HepG2 (cell line): ENCODE measurements around the gene TJAP1. TPM values are rescaled to one million over a fixed set of nuclear protein-coding genes. Genes with fewer than 3 reads are reported as not detected.

Experiments
- ATAC-seq: fragments of 200-7000 bp; cut with Tn5 transposase; 3 replicates; pipeline ENCODE4 v1.9.1; 2020; ENCODE audit warnings: mild to moderate bottlenecking, moderate library complexity
- BruUV-seq: library from RNA; stranded (reverse); fragments of 400-500 nt; replicated peaks from 2 replicates; lab custom pipeline; 2021; lab: Mats Ljungman, UMichigan
- CTCF ChIA-PET: fragments of 300-600 bp; formaldehyde crosslinking; extraction: SDS; loops from one replicate; lab custom pipeline; 2021; ENCODE audit warnings: low total read pairs, inconsistent platforms, low intra/inter-chr PET ratio; lab: Yijun Ruan, JAX
- POLR2A ChIA-PET: fragments of 350-600 bp; sonication (Branson Sonifier 250); formaldehyde crosslinking; loops from one replicate; lab custom pipeline; 2020; ENCODE audit warnings: antibody characterized with exemption, inconsistent platforms; lab: Yijun Ruan, JAX
- DNase-seq: peaks from one replicate; pipeline ENCODE4 v3.0.0-alpha.2; 2015; ENCODE audit warnings: low spot score
- FAIRE-seq: peaks from 3 replicates; lab custom pipeline; 2011; peaks lifted over from hg19 to GRCh38; lab: Jason Lieb, UNC
- H2AFZ ChIP-seq: one replicate; pipeline ENCODE4 v1.6.1; 2011; ENCODE audit warnings: low read length, inconsistent platforms
- H3K27ac ChIP-seq: fragments of 300-600 bp; 3 replicates; pipeline ENCODE4 v1.8.0; 2011; ENCODE audit warnings: mixed run types, mild to moderate bottlenecking, mixed read lengths, low read length, inconsistent platforms; ENCODE audit not compliant: insufficient read depth; ENCODE audit errors: extremely low read length
- H3K27me3 ChIP-seq, 2 experiments: fragments of 200-600 bp in 1 of 2; 2 replicates in 1 of 2; 3 replicates in 1 of 2; pipeline versions ENCODE4 v1.6.0 to v1.8.0; 2011; ENCODE audit warnings: low read length in 2 of 2, mild to moderate bottlenecking in 2 of 2, moderate library complexity in 2 of 2, inconsistent platforms in 1 of 2; ENCODE audit not compliant: insufficient read depth in 2 of 2, control insufficient read depth in 1 of 2
- H3K36me3 ChIP-seq, 2 experiments: fragments of 200-600 bp in 1 of 2; replicated peaks in 1 of 2; 2 replicates in 1 of 2; 3 replicates in 1 of 2; pipeline versions ENCODE4 v1.5.1 to v1.8.0; 2011; ENCODE audit warnings: low read length in 2 of 2, inconsistent platforms in 1 of 2; ENCODE audit not compliant: insufficient read depth in 2 of 2, control insufficient read depth in 1 of 2
- H3K4me1 ChIP-seq: 2 replicates; pipeline ENCODE4 v1.5.1; 2012; ENCODE audit warnings: low read length, inconsistent platforms; ENCODE audit not compliant: insufficient read depth
- H3K4me2 ChIP-seq: 2 replicates; pipeline ENCODE4 v1.6.0; 2011; ENCODE audit warnings: low read depth, low read length, inconsistent platforms
- H3K4me3 ChIP-seq, 3 experiments: fragments of 200-600 bp in 1 of 3; sonication (generic), shearing (Covaris generic) in 1 of 3; replicated peaks in 1 of 3; 2 replicates each; pipeline ENCODE4 v1.5.1; 2011 to 2016; ENCODE audit warnings: low read length in 3 of 3, inconsistent platforms in 2 of 3, low read depth in 2 of 3, mild to moderate bottlenecking in 2 of 3, control low read depth in 1 of 3, mixed read lengths in 1 of 3; ENCODE audit not compliant: insufficient read depth in 1 of 3
- H3K79me2 ChIP-seq: one replicate; pipeline ENCODE4 v1.6.1; 2011; ENCODE audit warnings: low read length, inconsistent platforms; ENCODE audit not compliant: insufficient read depth
- H3K9ac ChIP-seq: 2 replicates; pipeline ENCODE4 v1.6.0; 2011; ENCODE audit warnings: mild to moderate bottlenecking, low read depth, low read length, inconsistent platforms; ENCODE audit not compliant: insufficient read depth
- H3K9me3 ChIP-seq: 2 replicates; pipeline ENCODE4 v1.5.1; 2012; ENCODE audit warnings: mild to moderate bottlenecking, low read length
- H4K20me1 ChIP-seq: 2 replicates; pipeline ENCODE4 v1.6.0; 2011; ENCODE audit warnings: inconsistent platforms, mild to moderate bottlenecking, low read length, moderate library complexity; ENCODE audit not compliant: insufficient read depth
- ARID5B ChIP-seq: IDR thresholded peaks from 2 replicates; pipeline ENCODE4 v1.4.0; 2020; ENCODE audit warnings: mild to moderate bottlenecking, missing genetic modification reagents
- FOSL1 ChIP-seq: sonication (generic); formaldehyde crosslinking; IDR thresholded peaks from 2 replicates; pipeline ENCODE4 v1.9.0; 2021; ENCODE audit warnings: missing genetic modification reagents, borderline replicate concordance
- HBP1 ChIP-seq: IDR thresholded peaks from 2 replicates; pipeline ENCODE4 v1.6.1; 2016; ENCODE audit warnings: low read depth, control low read depth
- POLR2A ChIP-seq, 2 experiments: IDR thresholded peaks; 2 replicates each; pipeline ENCODE4 v1.6.1; 2011; ENCODE audit warnings: low read depth in 2 of 2, low read length in 2 of 2, mild to moderate bottlenecking in 1 of 2, moderate library complexity in 1 of 2; ENCODE audit not compliant: insufficient read depth in 1 of 2
- RBM22 ChIP-seq: fragments of 200-400 bp; formaldehyde crosslinking; optimal IDR thresholded peaks from 2 replicates; pipeline ENCODE3; 2017; ENCODE audit warnings: mild to moderate bottlenecking, low read length, moderate library complexity
- ZBTB38 ChIP-seq: sonication (generic); formaldehyde crosslinking; IDR thresholded peaks from 2 replicates; pipeline ENCODE4 v1.5.1; 2020; ENCODE audit warnings: mild to moderate bottlenecking, missing genetic modification reagents
- ZNF205 ChIP-seq: IDR thresholded peaks from 2 replicates; pipeline ENCODE4 v1.6.1; 2018; ENCODE audit warnings: missing biosample characterization, missing genetic modification reagents
- ZNF841 ChIP-seq: sonication (generic); formaldehyde crosslinking; IDR thresholded peaks from 2 replicates; pipeline ENCODE4 v1.8.1; 2023; ENCODE audit warnings: missing genetic modification reagents, borderline replicate concordance
- WGBS: methylation state at CpG from one replicate; pipeline ENCODE4 v1.1.6; 2017; ENCODE audit warnings: low lambda C conversion rate; 5-methylcytosine and 5-hydroxymethylcytosine counted together
- in situ Hi-C: cut with HindIII; loops from 2 replicates; pipeline ENCODE4 v1.10.0; 2017; ENCODE audit warnings: low pct_unique_long_range_greater_than_20kb; ENCODE audit not compliant: extremely low pct_ligation_motif_present
- intact Hi-C: fragments of 100-400 bp; cut with micrococcal nuclease; formaldehyde crosslinking; loops from one replicate; pipeline ENCODE4 v1.10.0; 2022; ENCODE audit not compliant: unreplicated experiment
- polyA plus RNA-seq, 8 experiments: library from polyadenylated mRNA; depleted of rRNA in 3 of 8; stranded (reverse) in 7 of 8; unstranded in 1 of 8; fragments of >200 nt; fragmentation: Illumina TruSeq in 4 of 8; extraction: Trizol in 4 of 8; gene quantifications; 2 replicates each; pipeline versions ENCODE4 v1.2.1 to v1.2.3, GENCODE V29; 2011 to 2016; ENCODE audit warnings: low read depth in 4 of 8, missing spikeins in 1 of 8, mixed read lengths in 1 of 8; ENCODE audit not compliant: insufficient read depth in 1 of 8
- total RNA-seq, 5 experiments: library from RNA; depleted of rRNA; stranded (reverse); fragments of >200 nt; fragmentation: Illumina TruSeq; extraction: Trizol; gene quantifications; 2 replicates each; pipeline ENCODE4 v1.2.3, GENCODE V29; 2016; ENCODE audit warnings: low read depth in 1 of 5

The TJAP1 gene
- total and polyA plus RNA-seq, 2 of the 13 experiments (the other 11 are each of a cell fraction or from before 2014, with no cell fraction given), result 15.7 to 41.6 TPM

GRCh38 chr6:43524483-43524961, 47.2 kb downstream of the TJAP1 start:
- Histone ChIP-seq H3K4me1 (no peaks in the 10 kb centered on the region), H3K36me3 (peaks cover 62 to 95% of the 10 kb centered on the region in 2 experiments), H4K20me1 (no peaks in the 10 kb centered on the region), H3K9ac (no peak overlapping the region), H3K27ac (no peak overlapping the region)
- BruUV-seq, result no TSS peak
- no peak for FAIRE-seq
- in situ Hi-C loops, result no loop called here
- TF ChIP-seq HBP1 (CRISPR knock-in tag) (no peak), ZNF841 (no peak), RBM22 (peak; percentile 35), POLR2A (IDR thresholded peaks at IDR 0.05; ENCODE audit: insufficient read depth in 1 of 2, low read depth in 2 of 2, low read length in 2 of 2) (peak in 1 of 2 experiments; percentile 16; a peak in 1 of 4 replicates)
- TF ChIP-seq, all 625 proteins: peak for 2
- ATAC-seq, result no peak; the same call in 2 of the 3 replicates
- intact Hi-C loops, result no loop called here
- no peaks in the 10 kb centered on the region for H3K27me3 ChIP-seq
- no peaks in the 10 kb centered on the region for H3K9me3 ChIP-seq
- over 99% methylated on average over 10 of the region's 10 CpGs for WGBS
- H3K79me2 ChIP-seq, result peaks cover 2% of the 10 kb centered on the region
- H3K4me3 ChIP-seq, result no peak overlapping the region
- no peak overlapping the region for H2AFZ ChIP-seq
- POLR2A ChIA-PET, result interaction anchor here (1.5 kb wide), 1 partner anchor 14 kb away, joined by 5 read pairs; the partner anchor contains the start of gene LRRC73
- H3K4me2 ChIP-seq, result no peak overlapping the region
- CTCF ChIA-PET, result no interaction called here
- DNase-seq, result no peak

GRCh38 chr6:43532201-43532600, 54.8 kb downstream of the TJAP1 start:
- Histone ChIP-seq H2AFZ (no peak overlapping the region), H3K79me2 (no peaks in the 10 kb centered on the region), H3K9ac (no peak overlapping the region), H3K4me1 (no peaks in the 10 kb centered on the region), H4K20me1 (no peaks in the 10 kb centered on the region), H3K36me3 (peaks cover 40 to 78% of the 10 kb centered on the region in 2 experiments), H3K9me3 (no peaks in the 10 kb centered on the region), H3K27me3 (no peaks in the 10 kb centered on the region), H3K4me3 (no peak overlapping the region), H3K27ac (no peak overlapping the region), H3K4me2 (no peak overlapping the region)
- ATAC-seq (no peak), DNase-seq (no peak), FAIRE-seq (no peak)
- WGBS, result 100% methylated on average over 1 of the region's 1 CpG
- ChIA-PET CTCF (no interaction called here), POLR2A (no interaction called here)
- in situ Hi-C loops (no loop called here), intact Hi-C loops (no loop called here)
- no TSS peak for BruUV-seq
- no peak for TF ChIP-seq ZBTB38
- no peak for TF ChIP-seq FOSL1 (CRISPR knock-in tag)
- no peak for TF ChIP-seq ZNF205
- TF ChIP-seq ARID5B, result no peak
